DMS153 (cell line): Measurements from ENCODE around the gene DBP.

ENCODE experiments used
- DNase-seq: peaks from one replicate; lab custom pipeline; 2025; lab: John Stamatoyannopoulos, UW

The DBP gene

DNA sequence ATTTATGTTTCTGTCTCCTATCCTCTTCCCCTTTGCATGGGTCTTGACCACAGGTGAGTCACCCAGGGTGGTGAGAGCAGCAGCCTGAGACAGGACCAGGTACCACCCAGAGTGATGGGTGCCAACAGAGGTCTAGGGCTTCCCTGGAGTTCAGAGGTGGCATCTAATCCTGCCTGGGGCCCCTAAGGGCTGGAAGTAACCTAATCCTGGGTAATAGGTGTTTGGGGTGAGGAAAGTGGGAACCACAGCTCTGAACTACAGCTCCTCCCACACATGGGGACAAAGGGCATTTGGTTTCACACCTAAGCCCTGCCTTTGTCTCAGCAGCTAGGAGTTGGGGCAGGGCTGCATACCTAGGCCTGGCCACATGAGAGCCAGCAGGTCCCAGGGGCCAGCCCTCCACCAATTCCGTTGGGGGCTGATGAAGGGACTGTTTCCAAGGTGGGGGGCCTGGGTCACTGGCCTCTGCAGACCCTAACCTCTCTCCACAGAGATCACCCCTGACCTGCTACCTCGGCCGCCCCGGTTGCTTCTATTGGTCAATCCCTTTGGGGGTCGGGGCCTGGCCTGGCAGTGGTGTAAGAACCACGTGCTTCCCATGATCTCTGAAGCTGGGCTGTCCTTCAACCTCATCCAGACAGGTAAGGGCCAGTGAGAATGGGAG lies 9.8 kb downstream of the DBP start:
- DNase-seq: no peak

DNA sequence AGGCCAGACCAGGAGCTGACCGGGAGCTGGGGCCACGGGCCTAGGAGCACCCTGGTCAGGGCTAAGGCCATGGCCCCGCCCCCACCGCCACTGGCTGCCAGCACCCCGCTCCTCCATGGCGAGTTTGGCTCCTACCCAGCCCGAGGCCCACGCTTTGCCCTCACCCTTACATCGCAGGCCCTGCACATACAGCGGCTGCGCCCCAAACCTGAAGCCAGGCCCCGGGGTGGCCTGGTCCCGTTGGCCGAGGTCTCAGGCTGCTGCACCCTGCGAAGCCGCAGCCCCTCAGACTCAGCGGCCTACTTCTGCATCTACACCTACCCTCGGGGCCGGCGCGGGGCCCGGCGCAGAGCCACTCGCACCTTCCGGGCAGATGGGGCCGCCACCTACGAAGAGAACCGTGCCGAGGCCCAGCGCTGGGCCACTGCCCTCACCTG lies 11.3 kb downstream of the DBP start:
- no peak for DNase-seq

DNA sequence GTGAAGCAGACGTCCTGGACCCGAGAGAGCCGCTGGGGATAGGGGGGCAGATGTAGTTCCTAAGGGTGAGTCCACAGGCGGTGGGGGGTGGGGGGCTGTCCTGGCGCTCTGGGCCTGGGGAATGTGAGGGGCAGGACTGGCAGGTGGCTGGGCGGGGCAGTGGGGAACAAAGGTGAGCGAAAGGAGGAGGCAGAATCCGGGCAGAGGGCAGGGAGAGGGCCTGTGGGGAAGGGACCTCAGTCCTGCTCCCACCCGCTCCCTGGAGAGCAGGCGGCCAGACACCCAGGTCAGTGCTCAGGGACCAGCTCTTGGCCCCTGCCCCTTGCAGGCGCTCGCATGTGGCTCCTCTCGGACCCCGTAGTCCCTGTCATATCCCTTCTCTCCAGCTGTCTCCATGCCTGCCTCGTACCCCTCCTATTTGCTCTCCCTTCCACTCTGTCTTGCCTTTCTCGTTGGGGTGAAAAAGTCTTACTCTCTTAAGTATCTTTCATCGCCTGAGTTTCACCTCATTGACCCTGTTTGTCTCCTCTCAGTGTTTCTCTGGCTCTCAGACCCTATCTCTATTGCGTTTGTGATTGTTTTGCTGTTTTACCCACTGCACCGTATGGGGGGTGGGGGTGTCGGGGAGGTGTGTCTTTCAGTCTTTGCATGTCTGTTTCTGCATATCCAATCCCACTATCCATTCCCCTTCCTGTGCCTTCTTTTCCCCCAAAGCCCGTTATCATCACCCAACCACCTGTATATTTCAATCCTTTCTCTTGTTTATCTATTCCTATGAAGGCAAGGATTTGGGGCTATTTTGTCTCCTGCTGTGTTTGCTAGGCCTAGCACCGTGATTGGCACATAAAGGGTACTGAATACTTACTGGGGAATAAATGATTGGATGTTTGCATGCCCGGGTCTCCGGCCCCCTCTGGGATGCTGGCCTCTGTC lies 12.1 kb downstream of the DBP start:
- no peak for DNase-seq

DNA sequence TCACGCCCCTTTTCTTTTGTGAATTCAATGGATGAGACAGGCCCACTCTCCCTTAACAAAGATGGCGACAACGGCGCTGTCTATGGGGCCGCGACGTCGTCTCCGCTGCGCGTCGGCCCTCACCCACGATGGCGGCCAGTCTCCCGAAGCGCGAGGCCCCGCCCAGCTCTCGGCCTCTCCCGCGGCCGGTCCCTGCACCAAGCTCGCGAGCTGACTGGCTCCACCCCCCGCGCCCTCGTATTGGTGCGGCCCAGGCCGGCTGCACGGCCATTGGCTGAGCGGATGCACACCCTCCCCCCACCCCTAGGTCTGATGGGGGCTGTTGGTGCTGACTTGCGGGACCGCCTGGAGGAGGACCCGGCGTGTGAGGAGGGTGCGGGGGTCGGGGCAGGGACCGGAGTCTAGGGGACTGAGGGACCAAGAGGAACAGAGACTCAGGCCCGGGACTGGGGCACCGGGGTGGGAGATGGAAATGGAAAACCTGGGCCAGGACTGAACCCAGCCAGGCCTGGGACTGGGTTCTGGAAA lies 13.0 kb downstream of the DBP start:
- peak; percentile 96 for DNase-seq

DNA sequence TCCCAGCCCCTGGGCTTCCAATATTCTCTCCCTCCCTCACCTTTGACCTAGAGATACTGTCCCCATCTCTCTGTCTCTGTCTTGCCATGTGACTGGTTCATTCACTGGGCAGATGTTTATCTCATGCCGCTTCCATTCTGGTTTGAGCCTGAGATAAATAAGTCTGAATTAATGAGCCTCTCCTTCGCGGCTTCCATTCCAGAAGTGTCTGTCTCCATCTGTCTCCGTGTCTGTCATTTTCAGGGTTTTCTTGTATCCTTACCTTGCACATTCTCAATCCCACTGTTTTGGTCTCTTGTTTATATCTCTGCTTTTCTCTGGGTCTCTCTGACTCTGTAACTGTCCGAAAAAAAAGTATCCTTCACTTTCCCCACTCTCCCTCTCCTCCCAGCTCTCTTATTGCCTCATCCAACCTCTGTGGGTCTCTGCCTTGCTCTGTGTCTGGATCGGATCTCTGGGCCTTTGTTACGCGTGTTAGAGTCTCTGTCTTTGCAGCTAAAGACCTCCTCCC lies 13.6 kb downstream of the DBP start:
- DNase-seq: no peak

DNA sequence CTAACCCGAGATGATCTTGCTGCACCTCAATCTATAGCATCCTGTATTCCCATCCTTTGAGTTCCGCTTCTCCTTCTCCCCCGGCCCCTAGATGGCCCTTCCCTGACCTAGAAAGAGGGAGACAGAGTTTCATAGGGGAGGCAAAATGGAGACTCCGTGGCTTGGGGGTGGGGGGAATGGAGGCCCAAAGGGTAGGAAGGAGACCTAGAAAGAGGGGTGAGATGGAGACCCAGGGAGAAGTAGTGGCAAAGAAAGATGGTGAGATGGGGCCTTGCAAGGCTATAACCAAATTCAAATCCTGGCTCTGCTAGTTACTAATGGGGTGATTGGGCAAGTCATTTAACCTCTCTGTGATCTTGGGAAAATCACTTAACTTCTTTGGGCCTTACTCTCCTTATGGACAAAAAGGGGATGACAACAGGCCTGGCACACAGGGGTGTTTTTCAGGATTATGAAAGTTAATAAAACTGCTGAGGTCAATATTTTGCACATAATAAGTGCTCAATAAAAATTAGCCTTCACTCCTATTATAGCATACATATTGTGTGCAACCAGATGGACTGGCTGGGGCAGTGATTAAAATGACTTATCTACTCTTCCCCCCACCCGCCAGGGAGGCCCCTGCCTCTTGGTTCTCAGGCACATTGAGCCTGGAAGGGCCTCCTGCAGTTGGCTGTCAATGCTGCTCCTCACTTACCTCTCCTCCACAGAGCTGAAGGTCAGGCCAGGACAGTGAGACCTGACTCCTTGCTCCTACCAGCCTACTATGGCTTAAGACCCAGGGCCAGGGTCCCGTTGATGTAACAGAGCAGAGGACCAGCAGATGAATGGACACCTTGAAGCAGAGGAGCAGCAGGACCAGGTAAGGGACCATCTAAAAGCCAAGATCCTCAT lies 17.2 kb downstream of the DBP start:
- no peak for DNase-seq

DNA sequence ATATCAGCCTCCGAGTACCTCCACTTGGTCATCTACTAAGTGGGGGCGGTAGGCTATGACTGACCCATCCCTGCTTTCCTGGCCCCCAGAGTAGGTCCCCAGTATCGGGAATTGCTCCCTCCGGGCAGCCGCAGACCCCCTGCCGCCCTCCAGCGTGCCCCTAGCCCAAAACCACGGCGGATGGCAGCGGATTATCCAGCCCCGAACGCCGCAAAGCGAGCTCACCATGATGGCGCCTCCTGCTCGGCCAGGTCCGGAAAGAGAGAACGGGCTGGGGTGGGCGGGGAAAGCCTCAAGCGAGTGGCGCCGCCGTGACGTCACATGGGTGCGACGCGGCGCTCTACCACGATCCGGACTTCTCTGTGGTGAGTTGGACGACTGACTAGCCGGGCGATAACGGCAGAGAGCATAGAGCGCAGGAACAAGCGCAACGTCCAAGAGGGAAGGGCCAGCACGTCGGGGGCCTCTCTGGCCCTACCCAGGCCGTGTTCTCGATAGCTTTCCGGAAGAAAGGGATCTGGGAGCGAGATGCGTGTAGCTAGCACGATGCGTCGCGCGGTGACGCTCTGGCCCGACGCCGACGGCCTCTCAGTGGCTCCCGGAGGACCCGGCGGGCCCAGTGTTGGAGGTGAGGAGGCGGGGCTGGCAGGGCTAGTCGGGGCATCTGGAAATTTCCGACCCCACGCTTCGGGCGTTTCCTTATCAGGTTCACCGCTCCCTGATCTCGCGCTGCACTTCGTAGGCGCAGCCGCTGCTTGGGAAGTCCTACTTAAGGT lies 18.1 kb downstream of the DBP start, which contains the start of the genes RPL18 and SPHK2:
RPL18 (minus strand) TSS at position 263 of the 776 bp plus-strand sequence; CDS start at position 228, 35 bp downstream.
SPHK2 (plus strand) TSS at position 591 of the 776 bp plus-strand sequence. CDS start 1,009 bp downstream, outside the sequence.
- peak; percentile 99 for DNase-seq

DNA sequence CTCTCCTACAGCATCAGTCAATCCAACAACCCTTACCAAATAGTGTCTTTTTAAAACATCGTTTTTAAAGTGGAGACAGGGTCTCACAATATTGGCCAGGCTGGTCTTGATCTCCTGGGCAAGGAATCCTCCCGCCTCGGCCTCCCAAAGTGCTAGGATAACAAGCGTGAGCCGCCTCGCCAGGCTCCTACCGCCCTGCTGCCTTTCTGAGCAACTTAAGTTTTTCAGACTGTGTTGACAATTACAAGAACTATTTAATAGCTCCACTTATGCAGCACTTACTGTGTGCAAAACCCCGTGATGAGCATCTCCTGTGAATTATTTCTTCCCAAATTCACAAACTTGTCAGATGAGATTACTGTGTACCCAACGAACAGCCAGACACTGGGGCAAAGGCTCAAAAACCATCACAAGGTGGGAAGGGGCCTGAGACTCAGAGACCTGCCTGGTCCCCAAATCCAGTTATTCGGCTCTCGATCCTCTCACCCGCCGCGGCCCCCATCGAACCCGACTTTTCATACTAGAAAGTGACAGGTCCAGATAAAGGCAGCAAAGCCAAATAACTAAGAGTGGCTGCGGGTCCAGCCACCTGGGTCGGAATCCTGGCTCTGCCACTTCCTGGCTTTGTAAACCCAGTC lies 18.8 kb downstream of the DBP start:
- DNase-seq: no peak

DNA sequence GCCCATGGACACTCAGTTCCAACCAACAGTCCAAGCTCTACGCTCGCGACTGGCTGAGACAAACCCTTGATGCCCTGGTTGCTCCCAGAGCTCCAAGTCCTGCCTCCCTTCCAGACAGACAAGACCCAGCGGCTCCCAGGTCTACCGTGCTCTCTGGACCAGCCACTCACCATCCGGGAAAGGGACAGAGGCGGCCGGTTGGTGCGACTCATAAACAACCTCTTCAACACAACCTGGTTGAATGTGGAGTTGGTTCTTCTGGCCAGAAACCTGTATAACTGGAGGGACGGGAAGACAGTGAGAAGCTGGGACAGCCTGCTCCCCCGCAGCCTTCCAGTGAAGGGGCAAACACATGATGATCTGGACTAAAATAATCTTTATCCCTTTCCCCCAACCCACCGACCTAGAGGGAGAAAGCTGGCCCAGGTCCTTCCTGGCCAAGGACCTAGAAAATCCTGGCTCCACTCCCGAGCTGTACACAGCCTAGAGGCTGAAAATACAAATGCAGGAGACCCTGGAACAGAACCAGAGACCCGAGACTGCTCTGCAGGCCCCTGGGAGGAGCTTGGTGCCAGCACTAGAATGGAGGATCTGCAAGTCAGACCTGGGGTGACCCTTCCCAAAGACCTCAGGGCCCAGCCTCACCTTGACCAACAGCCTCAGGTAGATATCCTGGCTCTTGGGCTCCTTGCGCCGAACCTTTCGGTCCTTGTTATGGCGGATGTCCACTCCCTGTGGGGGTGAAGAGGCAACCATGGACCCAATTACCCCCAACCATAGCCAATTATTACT lies 19.8 kb downstream of the DBP start:
- no peak for DNase-seq

DNA sequence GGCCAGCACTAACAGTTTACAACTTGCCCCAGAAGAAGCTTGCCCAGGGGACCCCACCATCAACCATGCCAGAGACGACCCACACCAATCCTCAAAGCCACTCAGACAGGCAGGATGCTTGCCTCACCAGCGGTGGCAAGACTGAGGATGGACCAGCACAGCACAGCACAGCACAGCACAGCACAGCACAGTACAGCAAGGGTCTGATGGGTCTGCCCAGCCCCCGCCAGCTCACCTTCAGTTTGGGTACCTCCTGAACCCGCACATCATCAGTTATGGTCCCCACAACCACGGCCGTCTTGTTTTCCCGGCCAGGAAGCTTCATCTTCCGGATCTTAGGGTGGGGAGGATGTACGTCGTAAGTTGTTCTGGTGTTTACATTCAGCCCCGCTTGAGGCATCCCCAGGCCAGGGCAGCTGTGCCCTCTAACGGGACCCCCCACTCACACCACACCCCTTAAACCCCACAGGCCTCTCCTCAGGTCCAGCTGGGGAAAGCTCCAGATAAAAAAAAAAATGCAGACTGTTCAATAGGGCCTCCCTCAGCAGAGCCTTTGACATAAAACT lies 20.6 kb downstream of the DBP start:
- no peak for DNase-seq

DNA sequence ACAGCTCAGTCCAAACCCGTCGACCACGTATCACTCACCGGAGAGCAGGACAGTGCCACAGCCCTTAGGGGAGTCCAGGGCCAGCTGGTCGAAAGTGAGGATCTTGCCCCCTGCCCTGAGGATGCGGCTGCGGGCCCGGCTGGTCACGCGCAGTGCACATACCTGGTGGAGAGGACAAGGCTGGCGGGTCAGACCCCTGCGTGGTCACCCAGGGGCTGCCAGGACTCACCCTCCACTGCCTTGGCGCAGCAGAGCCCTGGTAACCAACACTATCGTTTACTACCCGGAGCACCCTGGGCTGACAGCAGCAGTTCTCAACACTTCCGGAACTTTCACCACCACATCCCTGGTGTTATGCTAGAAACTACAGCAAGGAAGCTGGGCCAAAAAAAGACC lies 21.1 kb downstream of the DBP start:
- DNase-seq: no peak

DNA sequence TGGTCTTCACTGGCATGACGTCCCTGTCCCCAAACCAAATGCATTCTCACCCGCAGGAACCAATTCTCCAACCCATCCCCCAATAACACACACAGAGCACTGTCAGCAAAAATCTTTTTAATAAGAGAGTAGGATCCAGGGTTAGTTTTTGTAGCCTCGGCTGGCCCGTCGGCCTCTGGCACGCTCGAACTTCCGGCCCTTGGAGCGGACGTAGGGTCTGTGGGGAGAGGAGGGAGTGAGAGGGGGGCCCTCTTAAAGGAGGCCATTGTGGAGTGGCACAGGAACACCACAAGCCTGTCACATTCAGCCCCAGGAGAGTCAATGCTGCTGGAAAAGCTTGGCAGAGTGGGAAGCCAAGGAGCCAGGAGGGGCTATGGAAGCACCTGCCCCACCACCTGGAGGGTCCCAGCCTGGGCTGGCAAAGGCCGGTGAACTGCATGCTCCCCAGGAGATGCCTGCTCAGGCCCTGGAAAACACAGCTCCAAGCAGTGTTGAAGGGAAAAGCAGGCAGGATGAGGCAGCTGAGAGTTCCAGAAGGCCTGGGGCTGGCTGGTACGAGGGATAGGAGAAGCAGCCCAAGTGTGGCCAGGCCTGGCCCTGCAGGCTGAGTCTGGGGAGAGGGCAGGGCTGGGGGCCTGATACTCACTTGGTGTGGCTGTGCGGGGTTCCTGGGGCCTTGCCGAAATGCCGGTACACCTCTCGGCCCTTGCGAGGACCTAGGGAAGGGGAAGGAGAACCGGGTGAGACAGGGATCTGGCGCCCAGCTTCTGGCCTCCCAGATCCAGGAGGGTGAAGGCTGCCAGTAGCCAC lies 21.7 kb downstream of the DBP start:
- no peak for DNase-seq

DNA sequence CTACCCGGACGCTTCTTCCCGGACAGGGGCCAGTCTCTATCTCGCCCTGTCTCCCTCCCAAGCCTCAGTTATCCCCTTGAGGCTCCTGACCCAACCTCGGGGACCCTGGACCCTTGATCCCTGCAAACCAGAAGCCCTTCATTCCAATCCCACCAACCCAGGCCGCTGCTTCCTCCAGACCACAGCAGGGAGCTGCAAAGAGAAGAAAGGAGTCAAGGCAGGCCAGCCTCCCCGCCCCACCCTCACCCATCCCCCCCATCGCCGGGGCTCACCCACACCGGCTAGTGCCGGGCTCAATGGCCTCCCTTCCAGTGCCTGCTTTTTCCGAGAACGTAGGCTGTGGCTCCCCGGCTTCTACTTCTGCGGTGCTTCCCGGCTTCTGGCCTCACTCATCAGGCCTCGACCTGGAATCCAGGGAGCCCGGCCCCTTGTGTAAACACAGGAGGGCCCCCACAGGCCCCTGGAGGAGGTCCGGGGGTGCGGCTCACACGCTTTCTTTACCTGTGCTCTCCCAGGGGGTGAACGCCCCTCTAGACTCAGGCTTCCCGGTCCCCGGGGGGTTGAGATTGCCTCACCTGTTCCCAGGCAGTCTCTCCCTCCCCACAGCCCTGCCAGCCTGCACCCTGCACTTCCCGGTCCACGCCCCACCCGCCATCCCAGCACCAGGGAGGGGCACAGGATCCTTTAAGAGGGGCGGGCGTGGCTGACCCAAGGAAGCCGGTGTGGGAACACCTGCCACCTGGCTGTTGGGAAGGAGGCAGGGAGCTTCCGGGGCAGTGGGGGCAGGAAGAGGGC lies 22.5 kb downstream of the DBP start, which contains the start of gene FAM83E:
FAM83E (minus strand) TSS at position 641 of the 795 bp plus-strand sequence. CDS start 1,704 bp downstream, outside the sequence.
- peak; percentile 94 for DNase-seq

DNA sequence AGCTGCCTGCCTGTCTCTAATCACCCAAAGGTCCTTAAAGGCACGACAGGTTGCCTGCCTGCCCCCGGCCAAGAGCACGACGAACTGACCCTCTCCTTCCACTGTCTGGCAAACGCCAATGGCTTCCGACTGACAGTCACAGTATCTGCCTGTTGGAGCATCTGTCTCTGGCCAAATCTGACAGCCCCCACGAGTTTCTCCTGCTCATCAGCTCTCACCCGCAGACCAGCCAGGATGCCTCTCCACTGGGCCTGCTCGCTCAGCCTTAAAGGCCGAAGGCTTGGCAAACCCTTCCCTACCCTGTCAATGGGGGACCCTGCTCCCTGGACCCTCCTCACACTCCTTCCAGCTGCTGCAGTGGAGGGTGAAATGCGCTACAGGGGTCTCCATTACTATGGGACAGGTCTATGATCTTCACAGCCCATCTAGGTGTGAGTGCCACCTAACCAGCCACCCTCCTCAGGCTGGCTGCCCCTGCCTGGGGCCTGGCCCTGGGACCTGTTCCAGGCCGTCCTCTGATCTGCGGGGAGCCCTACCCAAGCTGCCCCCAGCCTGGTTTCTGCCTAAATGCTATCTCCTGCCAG lies 23.2 kb downstream of the DBP start:
- no peak for DNase-seq

DNA sequence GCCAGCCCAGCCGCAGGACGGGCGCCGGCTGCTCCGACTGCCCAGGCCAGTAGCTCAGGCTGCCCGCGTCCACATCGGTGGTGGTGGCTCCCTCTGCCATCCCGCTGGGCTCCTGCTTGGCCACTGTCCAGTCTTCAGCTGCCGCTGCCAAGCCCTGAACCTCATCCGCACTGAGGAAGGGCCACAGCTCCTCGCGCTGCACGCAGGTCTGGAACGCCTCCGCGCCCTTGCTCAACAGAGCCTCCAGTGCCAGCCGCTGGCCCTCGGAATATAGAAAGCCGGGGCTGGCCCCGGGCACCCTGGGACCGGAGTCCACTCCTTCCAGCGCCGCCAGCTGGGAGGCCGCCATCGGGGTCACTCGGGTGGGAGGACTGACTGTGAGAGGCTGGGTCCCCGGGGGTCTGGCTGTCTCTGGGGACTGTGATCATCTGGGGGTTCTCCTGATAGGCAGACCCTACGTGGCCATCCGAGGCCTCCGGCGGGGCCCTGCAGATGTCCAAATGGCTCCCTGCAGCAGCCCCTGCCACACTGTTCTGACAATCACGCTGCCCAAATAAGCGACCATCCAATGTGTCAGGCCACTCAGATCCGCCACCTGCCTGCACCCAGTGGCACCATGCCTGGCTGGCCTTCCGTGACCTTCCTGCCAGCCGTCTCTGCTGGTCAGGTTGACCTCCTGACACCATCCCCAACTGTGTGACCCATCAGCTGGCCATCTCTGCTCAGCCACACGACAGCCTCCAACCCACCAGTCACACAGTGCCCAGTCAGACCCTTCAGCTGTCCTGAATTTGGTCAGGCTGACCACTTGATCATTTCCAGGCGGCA lies 23.9 kb downstream of the DBP start:
- no peak for DNase-seq

DNA sequence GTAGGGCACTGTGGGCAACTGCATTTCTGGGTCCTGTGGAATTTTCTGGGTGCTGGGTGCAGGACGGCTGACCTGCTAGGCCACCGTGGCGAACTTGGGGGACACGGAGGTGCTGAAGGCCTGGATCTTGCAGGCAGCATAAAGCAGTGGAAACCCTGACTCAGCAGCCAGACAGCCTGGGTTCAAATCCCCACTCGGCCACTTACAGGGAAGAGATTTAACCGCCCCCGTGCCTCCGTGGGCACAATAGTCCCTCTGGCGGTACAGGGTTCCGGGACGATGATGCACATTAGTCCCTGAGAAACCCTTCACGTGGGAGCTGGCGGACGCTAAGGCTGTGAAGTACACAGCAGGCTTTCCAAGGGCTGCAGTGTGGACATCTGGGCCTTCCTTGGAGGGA lies 25.3 kb downstream of the DBP start:
- DNase-seq: no peak
